HL-60 (cell line): ENCODE results near the gene TMEM204.

Experiments
- CTCF ChIP-seq: IDR thresholded peaks from one replicate; pipeline ENCODE4 v1.5.1; 2011; ENCODE audit warnings: low read length, control low read depth, inconsistent platforms; ENCODE audit not compliant: insufficient read depth
- POLR2AphosphoS5 ChIP-seq: IDR thresholded peaks from 2 replicates; pipeline ENCODE4 v1.6.1; 2012; ENCODE audit warnings: low read depth

DNA sequence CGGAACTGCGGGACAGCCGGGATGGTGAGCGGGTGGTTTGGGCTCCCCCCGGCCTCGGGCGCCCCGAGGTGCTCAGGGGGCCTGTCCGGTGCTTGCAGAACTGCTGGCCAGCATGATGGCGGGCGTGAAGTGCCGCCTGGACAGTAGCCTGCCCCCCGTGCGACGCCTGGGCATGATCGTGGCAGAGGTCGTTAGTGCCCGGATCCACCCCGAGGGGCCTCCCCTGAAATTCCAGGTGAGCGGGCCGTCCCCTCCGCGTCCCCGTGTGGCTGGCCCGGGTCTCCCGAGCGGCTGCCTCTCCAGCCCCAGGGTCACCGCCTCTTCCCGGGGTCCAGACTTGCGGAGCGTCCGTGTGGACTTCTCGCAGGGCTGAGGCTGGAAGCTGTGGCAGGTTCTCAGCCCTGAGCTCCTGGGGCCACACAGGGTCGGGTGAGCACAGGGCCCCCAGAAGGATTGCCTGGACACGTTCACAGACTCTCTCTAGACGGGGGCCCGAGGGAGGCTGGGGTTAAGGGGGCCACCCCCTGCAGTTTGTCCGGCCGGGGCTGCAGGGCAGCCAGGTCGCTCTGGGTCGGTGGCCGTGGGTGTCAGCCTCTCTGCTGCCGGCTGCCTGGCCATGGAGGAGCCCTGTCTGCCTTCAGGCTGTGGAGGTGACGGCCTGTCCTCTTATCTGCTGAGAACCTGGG, 32.9 kb upstream of the TMEM204 start:
- TF ChIP-seq CTCF (no peak), POLR2AphosphoS5 (no peak)
